Erythroblast (primary cell): Measurements from ENCODE around the gene NFIA.

Experiments
- DNase-seq, 2 experiments: peaks; one replicate each; lab custom pipeline; 2025; lab: John Stamatoyannopoulos, UW
- GATA1 ChIP-seq: IDR thresholded peaks from 2 replicates; pipeline ENCODE4 v1.6.1; 2011; ENCODE audit warnings: low read depth, mild to moderate bottlenecking, control low read depth, low read length, moderate library complexity
- POLR2A ChIP-seq: IDR thresholded peaks from 2 replicates; pipeline ENCODE4 v1.6.1; 2011; ENCODE audit warnings: mild to moderate bottlenecking, low read length

Gene NFIA

DNA sequence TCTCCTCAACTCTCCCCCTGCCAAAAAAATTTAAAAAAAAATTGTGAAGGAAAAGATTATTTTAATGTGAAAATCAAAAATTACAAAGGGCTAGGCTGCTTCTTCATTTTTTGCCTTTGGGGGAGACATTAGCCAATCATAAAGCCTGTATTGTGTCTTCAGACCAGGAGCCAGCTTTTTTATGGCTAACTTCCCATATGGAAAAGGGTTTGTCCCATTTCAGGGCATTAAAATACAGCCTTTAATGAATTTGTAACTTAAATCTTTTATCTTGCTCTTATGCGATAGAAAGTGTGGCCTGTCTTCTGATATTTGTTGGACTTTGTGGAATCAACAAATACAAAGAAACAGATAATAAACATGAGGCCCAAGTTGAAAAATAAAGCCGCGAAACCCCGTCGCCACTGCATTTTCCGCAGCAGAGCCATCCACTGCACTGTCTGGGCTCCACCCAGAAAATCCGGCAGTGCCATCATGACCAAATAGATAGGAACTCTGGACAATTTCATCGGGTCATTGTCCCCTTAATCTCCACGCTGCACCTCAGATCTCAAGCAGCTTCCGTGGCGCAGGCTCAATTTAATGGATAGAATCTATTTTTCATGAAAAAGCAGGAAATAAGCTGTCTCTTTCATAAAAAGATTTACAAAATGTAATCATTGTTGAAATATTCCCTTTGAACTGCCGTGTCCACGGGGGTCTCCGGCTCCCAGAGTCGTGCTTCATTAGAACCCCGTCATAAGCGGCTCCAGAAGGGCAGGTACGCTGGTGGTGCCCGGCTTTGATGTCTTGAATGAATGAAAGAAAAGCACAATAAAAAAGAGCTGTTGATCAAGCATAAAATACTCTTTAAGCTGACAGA, 365.0 kb downstream of the NFIA start:
- no peak for TF ChIP-seq GATA1
- TF ChIP-seq POLR2A = no peak
- no peak for DNase-seq

DNA sequence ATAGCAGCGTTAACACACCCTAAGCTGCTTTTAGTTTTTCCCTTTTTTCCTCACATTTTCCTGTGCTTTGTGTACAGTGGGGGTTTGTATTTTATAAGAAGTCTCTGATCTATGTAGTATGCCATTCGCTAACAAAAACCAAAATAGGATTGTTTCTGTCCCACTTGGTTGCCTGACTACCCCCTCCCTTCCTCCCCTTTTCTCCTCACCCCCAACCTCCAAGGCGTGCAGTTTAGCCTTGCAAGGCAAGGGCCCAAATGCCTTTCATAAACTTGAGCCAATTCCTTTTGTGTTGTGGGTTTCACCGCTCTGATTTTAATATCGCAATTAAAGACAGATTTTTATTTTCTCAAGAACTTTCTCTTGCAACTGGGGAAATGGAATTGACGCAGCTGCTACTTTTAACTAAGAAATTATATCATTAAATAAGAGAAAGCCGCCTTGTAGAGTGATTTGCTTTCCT, 365.6 kb downstream of the NFIA start:
- DNase-seq = no peak
- TF ChIP-seq POLR2A = no peak
- no peak for TF ChIP-seq GATA1

DNA sequence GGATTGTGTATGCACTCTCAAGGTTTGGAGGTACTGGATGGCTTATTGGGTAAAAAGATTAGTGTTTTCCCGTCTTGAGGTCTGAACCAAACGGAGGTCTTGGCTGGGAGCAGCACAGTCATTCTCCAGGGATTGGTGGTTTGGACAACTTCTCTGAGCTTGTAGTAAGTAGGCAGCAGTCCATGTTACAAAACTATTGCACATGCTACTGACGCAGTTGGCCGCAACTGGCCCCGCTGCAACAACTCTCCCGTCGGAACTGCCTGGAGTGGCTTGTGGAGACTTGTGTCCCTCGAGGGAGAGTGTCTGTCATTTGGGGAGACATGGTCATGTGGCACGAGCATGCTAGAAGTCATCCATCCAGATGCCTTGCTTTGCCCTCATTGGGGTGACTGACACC, 366.6 kb downstream of the NFIA start:
- TF ChIP-seq GATA1 = no peak
- no peak for TF ChIP-seq POLR2A
- DNase-seq = no peak

DNA sequence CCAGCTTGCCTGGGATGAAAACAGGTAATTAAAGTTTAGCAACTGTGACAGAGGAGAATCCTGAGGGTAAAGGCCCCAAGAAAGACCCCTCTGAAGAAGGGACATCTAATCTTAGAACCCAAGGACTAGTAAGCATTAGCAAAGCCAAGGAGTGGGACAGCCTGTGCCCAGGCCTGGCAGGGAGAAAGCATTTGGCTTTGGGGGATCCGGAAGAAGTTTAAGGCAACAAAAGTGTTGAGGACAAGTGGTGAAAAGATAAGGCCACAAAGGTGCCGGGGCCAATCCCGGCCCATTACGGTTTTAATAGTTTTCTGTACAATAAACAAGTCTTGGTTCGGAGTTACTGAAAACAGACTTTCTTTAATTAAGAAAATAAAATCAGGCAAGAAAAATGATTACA, 367.0 kb downstream of the NFIA start:
- no peak for DNase-seq
- TF ChIP-seq GATA1 = no peak
- TF ChIP-seq POLR2A = no peak

DNA sequence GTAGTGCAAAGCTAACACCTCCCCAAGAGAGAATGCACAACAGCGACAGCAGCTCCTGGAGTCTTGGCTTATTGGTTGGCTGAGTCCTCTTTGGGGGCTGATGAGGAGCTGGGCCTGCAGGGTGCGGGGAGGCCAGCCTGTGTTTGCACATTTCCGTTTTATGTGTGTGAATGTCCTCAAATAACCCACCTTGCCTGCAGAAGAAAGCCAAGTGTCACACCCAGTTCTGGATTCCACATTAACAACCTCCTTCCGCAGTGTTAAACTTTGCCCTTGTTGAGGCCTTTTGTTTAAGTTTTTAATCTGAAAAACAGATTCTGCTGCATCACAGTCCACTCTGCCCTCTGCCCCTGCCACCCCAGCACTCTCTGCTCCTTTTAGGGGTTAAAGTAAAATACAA, 368.1 kb downstream of the NFIA start:
- no peak for DNase-seq
- TF ChIP-seq GATA1 (no peak), POLR2A (no peak)

DNA sequence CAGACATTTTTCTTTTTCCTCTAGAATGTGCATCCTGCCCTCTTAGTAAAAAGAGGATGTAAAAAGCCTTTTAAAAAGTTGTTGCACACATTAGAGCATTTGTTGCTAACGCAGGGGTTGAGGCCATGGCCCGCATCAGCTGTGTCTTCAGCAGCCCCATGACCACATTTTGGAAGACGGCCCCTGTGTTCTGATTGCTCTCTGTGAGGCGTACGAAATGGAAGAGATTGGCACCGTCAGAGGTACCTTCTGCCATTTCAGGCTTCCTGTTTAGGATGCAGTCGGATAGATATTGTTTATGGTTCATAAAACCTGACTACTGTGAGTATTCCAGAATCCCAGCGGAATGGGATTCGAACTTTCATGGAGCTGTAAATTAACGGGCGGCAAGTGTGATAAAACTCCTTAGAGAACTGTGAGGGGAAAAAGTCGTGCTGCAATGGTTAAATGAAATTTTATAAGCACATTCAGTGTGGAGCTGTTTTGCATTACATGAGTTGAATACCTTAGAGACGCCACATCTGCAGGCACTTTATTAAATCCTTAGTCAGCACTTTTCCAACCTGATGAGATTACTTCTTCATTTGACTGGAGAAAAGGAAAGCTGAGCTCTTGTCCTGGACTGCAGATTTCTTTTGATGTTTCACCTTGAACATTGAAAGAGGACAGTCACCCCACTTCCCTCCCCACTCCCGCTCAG, 368.7 kb downstream of the NFIA start:
- DNase-seq = no peak
- TF ChIP-seq GATA1 = no peak
- TF ChIP-seq POLR2A = no peak

DNA sequence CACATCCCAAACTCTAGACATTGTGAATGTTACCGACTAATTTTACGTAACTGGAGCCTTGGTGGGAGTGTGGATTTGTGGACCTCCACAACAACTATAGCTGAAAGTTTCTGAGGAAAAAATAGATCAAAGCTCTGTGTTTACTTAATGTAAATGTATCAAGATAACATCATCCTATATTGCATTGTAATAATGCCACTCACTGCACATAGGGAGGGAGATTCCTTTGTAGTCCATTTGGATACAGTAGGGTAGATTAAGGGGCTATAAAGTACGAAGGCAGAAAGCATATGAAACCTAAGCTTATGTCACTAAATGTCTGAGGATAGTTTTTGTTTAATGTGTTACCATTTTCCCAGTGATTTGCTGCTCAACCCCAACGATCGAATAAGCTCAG, 369.2 kb downstream of the NFIA start:
- TF ChIP-seq POLR2A = no peak
- TF ChIP-seq GATA1 = no peak
- no peak for DNase-seq

DNA sequence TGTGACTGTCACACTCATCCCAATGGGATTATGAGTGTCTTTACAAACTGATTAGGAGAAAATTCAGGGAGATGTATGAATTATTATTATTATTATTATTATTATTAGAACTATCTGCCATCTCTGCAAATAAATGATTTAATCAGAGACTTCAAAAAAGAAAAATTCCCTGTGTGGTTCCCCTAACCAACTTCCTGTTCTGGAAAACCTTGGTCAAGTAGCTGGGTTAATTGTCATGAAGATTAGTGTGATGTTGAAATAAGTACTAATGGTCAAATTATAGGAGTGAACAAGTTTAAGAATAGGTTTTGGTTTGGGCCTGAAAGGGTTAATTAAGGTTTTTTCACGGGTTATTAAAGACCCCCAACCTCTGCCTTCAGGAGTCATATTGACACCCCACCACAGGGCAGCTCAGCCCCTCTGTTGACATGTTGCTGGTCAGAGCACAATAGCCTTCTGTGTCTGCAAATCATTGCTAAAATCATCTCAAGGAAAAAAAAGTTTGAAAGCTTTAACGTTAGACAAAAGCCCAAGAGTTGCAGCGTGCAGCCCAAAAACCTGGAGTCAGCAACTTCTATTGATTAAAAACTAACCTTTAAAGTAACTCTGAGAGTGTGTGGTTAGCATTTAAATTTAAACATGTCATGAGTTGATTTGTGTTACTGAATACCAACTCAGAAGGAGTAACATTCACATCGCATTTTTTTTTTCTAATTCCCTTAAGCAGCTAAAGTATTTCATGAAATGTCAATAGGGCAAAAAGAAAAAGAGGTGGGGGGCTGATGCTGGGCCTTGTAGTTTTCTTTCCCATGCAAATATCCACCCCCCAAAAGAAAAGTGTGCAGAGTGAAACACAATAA, 370.0 kb downstream of the NFIA start:
- DNase-seq = peak in 1 of 2 experiments; percentile 33
- TF ChIP-seq POLR2A = no peak
- TF ChIP-seq GATA1 = no peak

DNA sequence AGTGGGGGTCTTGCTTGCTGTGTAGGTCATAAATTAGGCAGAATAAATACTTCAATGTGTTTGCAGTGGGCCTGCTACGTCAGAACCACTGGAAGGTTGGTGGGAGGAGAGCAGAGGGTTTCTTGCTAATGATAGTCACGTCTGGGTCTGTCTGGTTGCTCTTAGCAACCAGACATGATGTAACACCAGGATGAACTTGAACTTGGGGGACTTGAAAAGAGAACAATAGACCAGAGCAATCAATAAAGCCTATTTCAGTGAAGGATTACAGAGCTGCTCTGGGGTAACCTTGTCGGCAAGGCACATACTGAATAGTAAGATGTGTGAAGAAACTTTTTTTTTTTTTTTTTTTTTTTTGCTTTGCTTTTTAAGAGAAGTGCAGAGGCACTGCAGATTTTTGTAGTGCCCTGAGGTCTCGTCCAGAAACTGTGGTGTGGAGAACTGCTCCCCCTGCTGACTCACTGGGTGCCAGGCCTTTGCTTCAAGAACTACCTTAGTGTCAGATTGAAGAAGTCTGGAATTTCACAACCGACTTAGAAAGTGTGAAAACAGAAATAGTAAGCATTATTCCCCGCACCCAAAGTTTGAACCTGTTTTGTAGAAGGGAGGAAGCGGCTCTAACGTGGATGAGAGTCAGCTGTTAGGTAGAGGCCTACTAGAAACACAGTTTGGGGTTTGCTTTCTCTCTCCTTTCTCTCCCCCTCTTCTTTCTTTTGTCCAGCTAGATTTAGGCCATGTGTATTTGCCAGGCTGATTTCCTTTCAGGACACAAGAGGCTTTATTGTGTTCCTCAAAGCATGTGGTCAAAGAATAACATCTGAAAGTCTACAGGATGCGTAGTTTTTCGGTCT, 371.0 kb downstream of the NFIA start:
- no peak for TF ChIP-seq GATA1
- TF ChIP-seq POLR2A = no peak
- peak; percentile 85 to 91 for DNase-seq

DNA sequence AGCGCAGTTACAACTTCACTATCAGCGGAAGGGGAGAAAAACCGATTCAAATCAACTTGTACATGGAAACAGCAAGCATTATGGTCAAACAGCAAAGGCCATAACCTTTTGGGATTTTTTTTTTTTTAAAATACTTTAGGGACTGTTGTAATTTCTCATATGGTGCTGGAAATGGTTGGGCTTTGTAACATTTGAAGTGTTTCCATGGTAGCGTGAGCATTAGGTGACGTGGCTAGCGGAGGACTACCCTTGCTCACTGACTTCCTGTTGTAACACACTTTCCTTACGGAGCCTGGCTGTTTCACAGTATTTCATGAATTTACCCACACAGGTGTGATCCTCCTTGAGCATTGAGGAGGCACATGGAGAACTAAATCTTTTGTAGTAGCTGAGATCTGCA, 373.0 kb downstream of the NFIA start:
- TF ChIP-seq GATA1 (no peak), POLR2A (no peak)

DNA sequence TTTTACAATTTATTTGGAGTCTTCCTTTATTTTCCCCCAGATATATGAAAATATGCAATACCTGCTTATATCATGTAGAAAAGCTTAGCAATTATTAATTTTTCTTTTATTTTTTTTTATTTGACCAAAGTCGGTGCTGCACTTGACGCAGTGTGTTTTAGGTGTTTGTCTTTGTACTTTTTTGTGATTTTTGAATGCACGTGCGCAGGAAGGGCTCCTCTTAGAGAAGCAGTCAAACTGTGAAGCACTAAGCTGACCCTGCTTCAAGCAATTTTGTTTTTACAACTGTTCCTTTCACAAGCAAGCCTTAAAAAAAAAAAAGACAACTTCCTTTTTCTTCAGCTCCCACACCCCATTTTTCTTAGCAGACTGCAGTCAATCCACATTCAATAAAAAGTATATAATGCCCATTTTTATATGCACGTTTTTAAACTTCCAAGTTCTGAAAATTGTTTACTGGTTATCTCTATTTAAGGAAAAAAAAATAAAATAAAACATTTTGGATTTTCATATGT, 375.2 kb downstream of the NFIA start:
- TF ChIP-seq POLR2A = no peak
- no peak for TF ChIP-seq GATA1

More for the DNA sequence above, 373.0 kb downstream of the NFIA start:
- no peak for DNase-seq

DNA sequence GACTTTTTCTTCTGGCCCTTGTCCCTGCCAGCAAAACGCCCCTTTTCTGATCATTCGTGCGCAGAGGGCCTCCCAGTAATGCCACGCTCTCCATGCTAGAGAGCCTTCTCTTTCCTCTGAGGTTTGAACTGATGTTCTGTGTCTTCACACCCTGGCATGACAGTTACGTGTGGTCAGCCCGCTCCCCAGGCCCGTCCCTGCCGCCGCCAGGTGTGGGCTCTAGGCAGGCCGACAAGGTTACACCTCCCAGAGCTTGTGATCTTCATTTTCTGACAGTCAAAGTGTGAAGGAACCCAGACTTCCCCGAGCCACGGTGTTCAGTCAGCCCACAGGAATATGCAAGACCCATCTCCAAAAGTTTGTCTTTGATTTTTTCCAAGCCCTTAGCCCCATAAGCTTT, 377.0 kb downstream of the NFIA start:
- no peak for DNase-seq
- no peak for TF ChIP-seq GATA1
- TF ChIP-seq POLR2A = no peak

More for the DNA sequence above, 375.2 kb downstream of the NFIA start:
- no peak for DNase-seq

DNA sequence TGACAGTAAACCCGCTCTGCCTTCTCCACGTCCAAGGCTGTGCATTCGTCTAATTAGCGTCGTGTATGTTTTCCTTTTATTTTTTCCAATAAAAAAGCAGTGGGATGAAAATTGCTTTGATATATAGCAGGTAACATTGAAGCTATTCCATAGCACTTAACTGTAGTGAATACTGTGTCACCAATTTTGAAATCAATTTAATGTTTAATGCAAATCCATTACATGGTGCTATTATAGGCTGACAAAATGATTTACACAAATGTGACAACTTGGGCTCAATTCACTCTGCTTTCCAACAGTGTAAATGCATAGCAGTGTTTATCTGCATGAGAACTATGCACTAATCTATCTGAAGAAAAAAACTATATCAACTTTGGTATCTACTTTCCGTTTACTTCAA, 377.8 kb downstream of the NFIA start:
- no peak for DNase-seq
- TF ChIP-seq POLR2A (no peak), GATA1 (no peak)
